ENCODE measurements around the gene NCL.

The NCL gene

DNA sequence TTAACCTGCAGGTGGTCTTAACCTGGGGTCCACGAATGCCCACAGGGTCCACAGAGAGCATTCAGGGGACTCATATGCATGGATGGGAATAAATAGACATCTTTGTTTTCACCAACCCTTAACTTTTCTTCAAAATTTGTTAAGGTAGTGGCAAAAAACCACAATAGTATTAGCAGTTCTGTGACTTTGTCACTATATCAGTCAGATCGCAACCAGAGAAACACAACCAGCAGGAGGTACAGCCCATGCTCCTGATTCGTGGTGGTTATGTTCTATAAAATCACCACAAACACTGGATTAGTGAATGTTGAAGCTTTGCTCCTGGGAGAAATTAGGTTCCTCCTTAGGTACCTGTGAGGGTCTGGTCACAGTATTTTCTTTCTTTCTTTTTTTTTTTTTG lies 37.2 kb downstream of the NCL start:
- DNase-seq (ENCODE audit: low spot score) = no peak
- in situ Hi-C loops (cut with MboI; ENCODE audit: low pct_unique_long_range_greater_than_20kb, low sequenced_read_pairs, unreplicated experiment) = no loop called here
- TF ChIP-seq, protein P1, sequence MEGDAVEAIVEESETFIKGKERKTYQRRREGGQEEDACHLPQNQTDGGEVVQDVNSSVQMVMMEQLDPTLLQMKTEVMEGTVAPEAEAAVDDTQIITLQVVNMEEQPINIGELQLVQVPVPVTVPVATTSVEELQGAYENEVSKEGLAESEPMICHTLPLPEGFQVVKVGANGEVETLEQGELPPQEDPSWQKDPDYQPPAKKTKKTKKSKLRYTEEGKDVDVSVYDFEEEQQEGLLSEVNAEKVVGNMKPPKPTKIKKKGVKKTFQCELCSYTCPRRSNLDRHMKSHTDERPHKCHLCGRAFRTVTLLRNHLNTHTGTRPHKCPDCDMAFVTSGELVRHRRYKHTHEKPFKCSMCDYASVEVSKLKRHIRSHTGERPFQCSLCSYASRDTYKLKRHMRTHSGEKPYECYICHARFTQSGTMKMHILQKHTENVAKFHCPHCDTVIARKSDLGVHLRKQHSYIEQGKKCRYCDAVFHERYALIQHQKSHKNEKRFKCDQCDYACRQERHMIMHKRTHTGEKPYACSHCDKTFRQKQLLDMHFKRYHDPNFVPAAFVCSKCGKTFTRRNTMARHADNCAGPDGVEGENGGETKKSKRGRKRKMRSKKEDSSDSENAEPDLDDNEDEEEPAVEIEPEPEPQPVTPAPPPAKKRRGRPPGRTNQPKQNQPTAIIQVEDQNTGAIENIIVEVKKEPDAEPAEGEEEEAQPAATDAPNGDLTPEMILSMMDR (IDR thresholded peaks at IDR 0.05; ENCODE audit: extremely low read depth, insufficient read depth, missing control alignments) = no peak

DNA sequence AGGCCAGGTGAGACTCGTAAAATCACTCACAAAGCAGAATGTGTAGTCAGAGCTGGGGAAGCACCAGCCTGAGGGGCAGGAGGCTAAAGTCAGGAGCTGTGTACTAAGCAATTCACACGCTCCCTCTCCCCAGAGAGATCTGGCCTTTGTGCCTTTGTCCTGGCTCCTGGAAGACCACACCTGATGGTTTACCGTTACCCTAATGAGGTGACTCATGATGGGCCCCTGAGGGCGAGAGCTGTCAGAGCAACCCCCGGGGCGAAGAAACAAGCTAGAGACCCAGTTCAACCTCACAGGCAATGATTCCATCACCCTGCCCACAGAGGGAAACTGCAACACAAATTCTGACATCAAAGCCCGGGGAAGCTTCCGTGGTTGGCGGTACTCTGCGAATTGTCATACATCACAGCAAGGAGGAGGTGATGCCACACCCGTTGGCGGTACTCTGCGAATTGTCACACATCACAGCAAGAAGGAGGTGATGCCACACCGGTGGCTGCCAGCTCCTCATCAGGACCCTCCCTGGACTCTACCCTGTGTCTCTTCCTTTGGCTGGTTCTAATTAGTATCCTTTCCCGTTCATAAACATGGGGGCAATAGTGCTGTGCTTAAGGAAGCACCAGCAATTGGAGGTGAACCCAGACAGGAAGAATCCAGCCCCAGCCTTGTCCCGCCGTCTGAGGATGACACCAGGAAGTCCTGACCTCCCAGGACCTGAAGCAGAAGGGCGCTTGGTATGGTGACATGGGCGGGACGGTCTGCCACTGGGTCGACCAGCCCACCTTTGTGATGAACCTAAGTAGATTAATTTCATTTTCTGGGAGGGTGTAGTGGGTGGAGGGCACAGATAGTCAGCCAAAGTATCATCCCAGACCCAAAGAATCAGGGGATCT lies 38.2 kb downstream of the NCL start:
- DNase-seq (ENCODE audit: low spot score) = no peak
- in situ Hi-C loops (cut with MboI; ENCODE audit: low pct_unique_long_range_greater_than_20kb, low sequenced_read_pairs, unreplicated experiment) = no loop called here
- TF ChIP-seq, protein P1 (IDR thresholded peaks at IDR 0.05; ENCODE audit: extremely low read depth, insufficient read depth, missing control alignments) = no peak

DNA sequence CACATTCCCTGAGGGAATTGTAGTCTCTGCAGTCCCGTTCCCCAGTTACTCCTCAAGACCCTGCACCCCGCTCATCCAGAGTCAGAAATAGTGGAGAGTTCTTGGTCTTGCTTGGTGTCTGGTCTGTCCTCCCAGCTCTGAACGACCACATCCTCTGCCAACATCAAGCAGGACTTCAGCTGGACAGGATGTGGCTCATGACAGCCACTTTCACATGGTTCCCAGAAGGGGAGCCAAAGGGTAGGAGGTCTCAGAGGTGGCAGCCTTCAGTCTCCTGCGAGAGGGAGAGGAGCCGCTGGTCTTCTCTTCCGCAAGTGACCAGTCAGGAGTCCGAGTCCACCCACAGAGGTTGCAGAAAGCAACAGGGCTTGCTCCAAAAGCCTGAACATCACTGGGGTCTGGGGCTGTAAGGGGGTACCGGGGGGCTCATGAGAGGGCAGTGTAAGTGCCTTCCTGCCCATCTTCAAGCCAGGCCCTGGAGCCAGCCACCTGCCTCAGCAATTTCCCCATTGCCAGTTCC lies 38.9 kb downstream of the NCL start:
- TF ChIP-seq, protein P1 (IDR thresholded peaks at IDR 0.05; ENCODE audit: extremely low read depth, insufficient read depth, missing control alignments) = no peak
- no peak for DNase-seq (ENCODE audit: low spot score)
- in situ Hi-C loops (cut with MboI; ENCODE audit: low pct_unique_long_range_greater_than_20kb, low sequenced_read_pairs, unreplicated experiment) = no loop called here

DNA sequence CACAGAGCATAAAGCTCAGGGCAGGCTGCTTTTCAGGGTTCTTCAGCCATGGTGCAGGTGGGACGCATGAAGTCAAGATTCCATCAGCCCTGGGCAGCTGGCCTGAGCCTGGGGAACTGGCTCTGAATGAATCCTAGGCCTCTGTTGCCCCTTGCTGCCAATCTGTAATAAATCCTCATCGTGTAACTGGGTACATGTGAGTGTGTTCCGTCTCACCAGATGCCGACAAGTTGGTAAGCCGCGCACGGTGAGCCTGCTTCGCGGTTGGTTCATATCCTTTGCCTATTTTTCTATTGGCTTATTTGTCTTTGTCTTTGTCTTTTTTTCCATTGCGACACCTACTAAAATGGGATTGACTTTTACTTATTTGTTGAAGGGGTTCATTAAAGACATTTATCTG lies 41.1 kb downstream of the NCL start:
- in situ Hi-C loops (cut with MboI; ENCODE audit: low pct_unique_long_range_greater_than_20kb, low sequenced_read_pairs, unreplicated experiment) = no loop called here
- no peak for DNase-seq (ENCODE audit: low spot score)
- TF ChIP-seq, protein P1 (IDR thresholded peaks at IDR 0.05; ENCODE audit: extremely low read depth, insufficient read depth, missing control alignments) = no peak

DNA sequence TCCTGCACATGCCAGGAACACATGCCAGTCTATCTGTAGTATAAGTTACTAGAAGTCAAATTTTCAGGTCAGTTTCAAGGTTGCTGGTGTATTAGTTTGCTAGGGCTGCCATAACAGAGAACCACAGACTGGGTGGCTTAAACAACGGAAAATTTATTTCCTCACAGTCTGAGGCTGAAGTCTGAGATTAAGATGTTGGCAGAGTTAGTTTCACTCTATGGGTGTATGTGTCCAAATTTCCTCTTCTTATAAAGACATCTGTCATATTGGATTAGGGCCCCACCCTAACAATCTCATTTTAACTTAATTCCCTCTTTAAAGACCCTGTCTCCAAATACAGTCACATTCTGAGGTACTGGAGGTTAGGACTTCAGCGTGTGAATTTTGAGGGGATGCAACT lies 42.2 kb downstream of the NCL start:
- TF ChIP-seq, protein P1 (IDR thresholded peaks at IDR 0.05; ENCODE audit: extremely low read depth, insufficient read depth, missing control alignments) = no peak
- in situ Hi-C loops (cut with MboI; ENCODE audit: low pct_unique_long_range_greater_than_20kb, low sequenced_read_pairs, unreplicated experiment) = no loop called here
- DNase-seq (ENCODE audit: low spot score) = no peak

DNA sequence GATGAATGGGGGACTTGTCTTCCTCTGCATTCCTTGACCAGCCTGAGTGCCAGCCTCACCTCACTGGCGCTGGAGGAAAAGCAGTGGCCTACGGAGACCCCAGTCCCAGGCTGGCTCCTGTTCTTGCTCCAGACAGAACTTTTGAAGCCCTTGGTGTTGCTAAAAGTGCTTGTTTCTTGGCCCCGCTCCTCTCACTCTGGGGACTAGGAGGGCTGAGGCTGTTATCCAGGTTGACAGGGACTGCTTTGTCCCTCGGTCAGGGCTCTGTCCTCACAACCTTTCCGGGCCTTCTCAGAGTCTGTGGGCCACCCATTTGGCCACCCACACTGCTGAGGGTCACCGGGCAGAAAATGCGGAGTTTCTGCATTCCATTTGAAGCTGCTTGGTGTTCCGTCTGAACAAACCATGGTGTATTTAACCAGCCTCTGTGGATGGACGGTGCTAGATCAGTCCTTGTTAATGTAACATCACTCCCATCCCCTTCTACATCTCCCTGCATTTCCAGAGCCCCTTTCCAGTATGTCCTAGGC lies 43.2 kb downstream of the NCL start:
- DNase-seq (ENCODE audit: low spot score) = no peak
- in situ Hi-C loops (cut with MboI; ENCODE audit: low pct_unique_long_range_greater_than_20kb, low sequenced_read_pairs, unreplicated experiment) = no loop called here
- TF ChIP-seq, protein P1 (IDR thresholded peaks at IDR 0.05; ENCODE audit: extremely low read depth, insufficient read depth, missing control alignments) = no peak
